Measurements from ENCODE around the gene ELMO1.

DNA sequence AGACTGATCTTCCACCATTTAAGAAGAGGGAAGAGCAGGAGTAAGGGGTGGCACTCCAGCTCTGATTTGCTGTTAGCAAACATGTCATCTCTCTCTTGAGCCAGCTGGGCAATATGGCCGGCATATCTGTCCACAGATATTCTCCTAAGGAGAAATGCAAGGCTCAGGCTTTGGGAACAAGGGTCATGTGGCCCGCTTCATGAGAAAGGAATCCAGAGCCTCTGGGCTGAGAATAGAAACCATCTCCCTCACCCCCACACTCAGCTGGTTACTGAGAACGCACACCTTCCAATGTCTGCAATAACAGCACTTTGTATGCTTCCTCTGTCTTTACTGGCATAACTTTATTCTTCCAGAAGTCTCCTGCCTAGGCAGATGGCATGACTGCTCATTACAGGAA is 171.2 kb downstream of the ELMO1 start:
- TF ChIP-seq POLR2AphosphoS5 (IDR thresholded peaks at IDR 0.05; ENCODE audit: low read depth) (no peak), CREB1 (CRISPR knock-in tag; IDR thresholded peaks at IDR 0.05; ENCODE audit: low read depth) (no peak), JUNB (IDR thresholded peaks at IDR 0.05; ENCODE audit: unreplicated experiment) (no peak), EZH2 (IDR thresholded peaks at IDR 0.05; ENCODE audit: low read depth, unreplicated experiment) (no peak), EZH2phosphoT487 (IDR thresholded peaks at IDR 0.05; ENCODE audit: unreplicated experiment) (no peak), STAT1 (IDR thresholded peaks at IDR 0.05; ENCODE audit: unreplicated experiment) (no peak), NANOG (IDR thresholded peaks at IDR 0.05; ENCODE audit: borderline replicate concordance) (no peak), ZNF331 (CRISPR knock-in tag; IDR thresholded peaks at IDR 0.05; ENCODE audit: low read depth) (no peak), ETS1 (IDR thresholded peaks at IDR 0.05) (no peak), ZNF462 (CRISPR knock-in tag; IDR thresholded peaks at IDR 0.05) (no peak), ZNF114 (CRISPR knock-in tag; IDR thresholded peaks at IDR 0.05) (no peak)
- TF ChIP-seq, protein P1, sequence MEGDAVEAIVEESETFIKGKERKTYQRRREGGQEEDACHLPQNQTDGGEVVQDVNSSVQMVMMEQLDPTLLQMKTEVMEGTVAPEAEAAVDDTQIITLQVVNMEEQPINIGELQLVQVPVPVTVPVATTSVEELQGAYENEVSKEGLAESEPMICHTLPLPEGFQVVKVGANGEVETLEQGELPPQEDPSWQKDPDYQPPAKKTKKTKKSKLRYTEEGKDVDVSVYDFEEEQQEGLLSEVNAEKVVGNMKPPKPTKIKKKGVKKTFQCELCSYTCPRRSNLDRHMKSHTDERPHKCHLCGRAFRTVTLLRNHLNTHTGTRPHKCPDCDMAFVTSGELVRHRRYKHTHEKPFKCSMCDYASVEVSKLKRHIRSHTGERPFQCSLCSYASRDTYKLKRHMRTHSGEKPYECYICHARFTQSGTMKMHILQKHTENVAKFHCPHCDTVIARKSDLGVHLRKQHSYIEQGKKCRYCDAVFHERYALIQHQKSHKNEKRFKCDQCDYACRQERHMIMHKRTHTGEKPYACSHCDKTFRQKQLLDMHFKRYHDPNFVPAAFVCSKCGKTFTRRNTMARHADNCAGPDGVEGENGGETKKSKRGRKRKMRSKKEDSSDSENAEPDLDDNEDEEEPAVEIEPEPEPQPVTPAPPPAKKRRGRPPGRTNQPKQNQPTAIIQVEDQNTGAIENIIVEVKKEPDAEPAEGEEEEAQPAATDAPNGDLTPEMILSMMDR (conservative IDR thresholded peaks at IDR 0.05; ENCODE audit: low read depth in 2 of 2), result no peak
- TF ChIP-seq, protein P2, sequence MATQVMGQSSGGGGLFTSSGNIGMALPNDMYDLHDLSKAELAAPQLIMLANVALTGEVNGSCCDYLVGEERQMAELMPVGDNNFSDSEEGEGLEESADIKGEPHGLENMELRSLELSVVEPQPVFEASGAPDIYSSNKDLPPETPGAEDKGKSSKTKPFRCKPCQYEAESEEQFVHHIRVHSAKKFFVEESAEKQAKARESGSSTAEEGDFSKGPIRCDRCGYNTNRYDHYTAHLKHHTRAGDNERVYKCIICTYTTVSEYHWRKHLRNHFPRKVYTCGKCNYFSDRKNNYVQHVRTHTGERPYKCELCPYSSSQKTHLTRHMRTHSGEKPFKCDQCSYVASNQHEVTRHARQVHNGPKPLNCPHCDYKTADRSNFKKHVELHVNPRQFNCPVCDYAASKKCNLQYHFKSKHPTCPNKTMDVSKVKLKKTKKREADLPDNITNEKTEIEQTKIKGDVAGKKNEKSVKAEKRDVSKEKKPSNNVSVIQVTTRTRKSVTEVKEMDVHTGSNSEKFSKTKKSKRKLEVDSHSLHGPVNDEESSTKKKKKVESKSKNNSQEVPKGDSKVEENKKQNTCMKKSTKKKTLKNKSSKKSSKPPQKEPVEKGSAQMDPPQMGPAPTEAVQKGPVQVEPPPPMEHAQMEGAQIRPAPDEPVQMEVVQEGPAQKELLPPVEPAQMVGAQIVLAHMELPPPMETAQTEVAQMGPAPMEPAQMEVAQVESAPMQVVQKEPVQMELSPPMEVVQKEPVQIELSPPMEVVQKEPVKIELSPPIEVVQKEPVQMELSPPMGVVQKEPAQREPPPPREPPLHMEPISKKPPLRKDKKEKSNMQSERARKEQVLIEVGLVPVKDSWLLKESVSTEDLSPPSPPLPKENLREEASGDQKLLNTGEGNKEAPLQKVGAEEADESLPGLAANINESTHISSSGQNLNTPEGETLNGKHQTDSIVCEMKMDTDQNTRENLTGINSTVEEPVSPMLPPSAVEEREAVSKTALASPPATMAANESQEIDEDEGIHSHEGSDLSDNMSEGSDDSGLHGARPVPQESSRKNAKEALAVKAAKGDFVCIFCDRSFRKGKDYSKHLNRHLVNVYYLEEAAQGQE (IDR thresholded peaks at IDR 0.05; ENCODE audit: unreplicated experiment), result no peak

Measured in GM23338 (cell line).